Measurements from ENCODE around the gene TSGA10. TPM values are rescaled to one million over a fixed set of nuclear protein-coding genes. Genes with fewer than 3 reads are reported as not detected.
"Not testable (repeated sequence)": the region's sequence is repeated elsewhere in the genome, so short reads cannot be mapped to it uniquely, and the experiment has no call there.

The TSGA10 gene
- total RNA-seq, 1 donor from 2014 or later: 3.0 TPM

- Mint-ChIP-seq H3K9me3 (no peaks in the 10 kb centered on the region), H3K36me3 (ENCODE audit: low read depth) (no peaks in the 10 kb centered on the region), H3K4me1 (ENCODE audit: low read depth) (peaks cover 10% of the 10 kb centered on the region), H3K27me3 (ENCODE audit: insufficient read depth) (peaks cover 14% of the 10 kb centered on the region), H3K27ac (peak overlapping the region; percentile 65), H3K4me3 (peak overlapping the region; percentile 96)
- intact Hi-C loops (cut with micrococcal nuclease): loop anchor here (1.0 to 5.0 kb wide), 6 partner anchors 14 to 1478 kb away; partner anchors contain the start of genes ACTR1B, LIPT1, MITD1 and MRPL30
- DNase-seq (ENCODE audit: low spot score): no peak
Measured at GRCh38 chr2:99140860-99141109, 14.0 kb downstream of the TSGA10 start.

- intact Hi-C loops (cut with micrococcal nuclease): loop anchor here (2.0 to 5.0 kb wide), 2 partner anchors 73 to 1478 kb away; partner anchors contain the start of gene ACTR1B
- Mint-ChIP-seq H3K36me3 (ENCODE audit: low read depth) (no peaks in the 10 kb centered on the region), H3K4me1 (ENCODE audit: low read depth) (peaks cover 10% of the 10 kb centered on the region), H3K27ac (peak overlapping the region; percentile 65), H3K27me3 (ENCODE audit: insufficient read depth) (peaks cover 14% of the 10 kb centered on the region), H3K9me3 (no peaks in the 10 kb centered on the region), H3K4me3 (peak overlapping the region; percentile 96)
- DNase-seq (ENCODE audit: low spot score): no peak
Measured at GRCh38 chr2:99140056-99140859, 14.5 kb downstream of the TSGA10 start.

GRCh38 chr2:99139003-99139402 lies 15.7 kb downstream of the TSGA10 start:
- H3K27me3 Mint-ChIP-seq (ENCODE audit: insufficient read depth): peaks cover 14% of the 10 kb centered on the region
- H3K4me3 Mint-ChIP-seq: no peak overlapping the region
- H3K9me3 Mint-ChIP-seq: peaks cover 3% of the 10 kb centered on the region
- peaks cover 10% of the 10 kb centered on the region for H3K4me1 Mint-ChIP-seq (ENCODE audit: low read depth)
- no peak overlapping the region for H3K27ac Mint-ChIP-seq
- DNase-seq (ENCODE audit: low spot score): no peak
- H3K36me3 Mint-ChIP-seq (ENCODE audit: low read depth): no peaks in the 10 kb centered on the region
- intact Hi-C loops (cut with micrococcal nuclease): no loop called here

GRCh38 chr2:99135044-99135556 lies 19.6 kb downstream of the TSGA10 start:
- H3K4me3 Mint-ChIP-seq; intact Hi-C loops (cut with micrococcal nuclease); H3K27ac Mint-ChIP-seq: not testable (repeated sequence)

GRCh38 chr2:99127981-99128380 lies 26.8 kb downstream of the TSGA10 start:
- Mint-ChIP-seq H3K9me3 (peaks cover 17% of the 10 kb centered on the region), H3K27ac (no peak overlapping the region), H3K36me3 (ENCODE audit: low read depth) (peaks cover 1% of the 10 kb centered on the region), H3K4me1 (ENCODE audit: low read depth) (no peaks in the 10 kb centered on the region), H3K4me3 (no peak overlapping the region), H3K27me3 (ENCODE audit: insufficient read depth) (peaks cover 3% of the 10 kb centered on the region)
- DNase-seq (ENCODE audit: low spot score): no peak
- intact Hi-C loops (cut with micrococcal nuclease): no loop called here

More at GRCh38 chr2:99135044-99135556, 19.6 kb downstream of the TSGA10 start:
- not testable (repeated sequence) for H3K36me3 Mint-ChIP-seq (ENCODE audit: low read depth); H3K4me1 Mint-ChIP-seq (ENCODE audit: low read depth); DNase-seq (ENCODE audit: low spot score)
- Mint-ChIP-seq H3K27me3 (ENCODE audit: insufficient read depth) (peaks cover 15% of the 10 kb centered on the region), H3K9me3 (peaks cover 28% of the 10 kb centered on the region)

GRCh38 chr2:99112617-99113016 lies 42.1 kb downstream of the TSGA10 start:
- Mint-ChIP-seq H3K27me3 (ENCODE audit: insufficient read depth) (peaks cover 4% of the 10 kb centered on the region), H3K9me3 (no peaks in the 10 kb centered on the region), H3K36me3 (ENCODE audit: low read depth) (no peaks in the 10 kb centered on the region), H3K4me3 (no peak overlapping the region), H3K4me1 (ENCODE audit: low read depth) (no peaks in the 10 kb centered on the region), H3K27ac (no peak overlapping the region)
- intact Hi-C loops (cut with micrococcal nuclease): no loop called here
- no peak for DNase-seq (ENCODE audit: low spot score)

- H3K4me3 Mint-ChIP-seq: no peak overlapping the region
- intact Hi-C loops (cut with micrococcal nuclease): no loop called here
- peaks cover 4% of the 10 kb centered on the region for H3K27me3 Mint-ChIP-seq (ENCODE audit: insufficient read depth)
- H3K9me3 Mint-ChIP-seq: no peaks in the 10 kb centered on the region
- H3K36me3 Mint-ChIP-seq (ENCODE audit: low read depth): no peaks in the 10 kb centered on the region
- DNase-seq (ENCODE audit: low spot score): no peak
- no peak overlapping the region for H3K27ac Mint-ChIP-seq
- H3K4me1 Mint-ChIP-seq (ENCODE audit: low read depth): no peaks in the 10 kb centered on the region
Measured at GRCh38 chr2:99111945-99112344, 42.8 kb downstream of the TSGA10 start.

- Mint-ChIP-seq H3K27me3 (ENCODE audit: insufficient read depth) (peaks cover 4% of the 10 kb centered on the region), H3K4me3 (no peak overlapping the region), H3K27ac (no peak overlapping the region), H3K9me3 (no peaks in the 10 kb centered on the region), H3K4me1 (ENCODE audit: low read depth) (no peaks in the 10 kb centered on the region), H3K36me3 (ENCODE audit: low read depth) (no peaks in the 10 kb centered on the region)
- intact Hi-C loops (cut with micrococcal nuclease): no loop called here
- DNase-seq (ENCODE audit: low spot score): no peak
Measured at GRCh38 chr2:99111236-99111635, 43.5 kb downstream of the TSGA10 start.

- no peak for DNase-seq (ENCODE audit: low spot score)
- no peaks in the 10 kb centered on the region for H3K36me3 Mint-ChIP-seq (ENCODE audit: low read depth)
- H3K4me3 Mint-ChIP-seq: no peak overlapping the region
Measured at GRCh38 chr2:99106913-99107312, 47.8 kb downstream of the TSGA10 start.

GRCh38 chr2:99104006-99104405 lies 50.7 kb downstream of the TSGA10 start:
- H3K36me3 Mint-ChIP-seq (ENCODE audit: low read depth): no peaks in the 10 kb centered on the region
- H3K9me3 Mint-ChIP-seq: no peaks in the 10 kb centered on the region
- intact Hi-C loops (cut with micrococcal nuclease): no loop called here
- peaks cover 9% of the 10 kb centered on the region for H3K4me1 Mint-ChIP-seq (ENCODE audit: low read depth)
- H3K27ac Mint-ChIP-seq: no peak overlapping the region
- DNase-seq (ENCODE audit: low spot score): no peak
- no peaks in the 10 kb centered on the region for H3K27me3 Mint-ChIP-seq (ENCODE audit: insufficient read depth)
- H3K4me3 Mint-ChIP-seq: no peak overlapping the region

More at GRCh38 chr2:99106913-99107312, 47.8 kb downstream of the TSGA10 start:
- H3K9me3 Mint-ChIP-seq: no peaks in the 10 kb centered on the region
- no peak overlapping the region for H3K27ac Mint-ChIP-seq
- no peaks in the 10 kb centered on the region for H3K27me3 Mint-ChIP-seq (ENCODE audit: insufficient read depth)
- intact Hi-C loops (cut with micrococcal nuclease): no loop called here
- peaks cover 2% of the 10 kb centered on the region for H3K4me1 Mint-ChIP-seq (ENCODE audit: low read depth)

- H3K9me3 Mint-ChIP-seq: no peaks in the 10 kb centered on the region
- H3K4me3 Mint-ChIP-seq: no peak overlapping the region
- no peaks in the 10 kb centered on the region for H3K36me3 Mint-ChIP-seq (ENCODE audit: low read depth)
- H3K4me1 Mint-ChIP-seq (ENCODE audit: low read depth): peaks cover 9% of the 10 kb centered on the region
- H3K27ac Mint-ChIP-seq: no peak overlapping the region
- H3K27me3 Mint-ChIP-seq (ENCODE audit: insufficient read depth): no peaks in the 10 kb centered on the region
- intact Hi-C loops (cut with micrococcal nuclease): no loop called here
- no peak for DNase-seq (ENCODE audit: low spot score)
Measured at GRCh38 chr2:99101697-99102096, 53.0 kb downstream of the TSGA10 start.

- H3K4me3 Mint-ChIP-seq: no peak overlapping the region
- intact Hi-C loops (cut with micrococcal nuclease): no loop called here
- peaks cover 6% of the 10 kb centered on the region for H3K27me3 Mint-ChIP-seq (ENCODE audit: insufficient read depth)
- no peak overlapping the region for H3K27ac Mint-ChIP-seq
- peaks cover 6% of the 10 kb centered on the region for H3K4me1 Mint-ChIP-seq (ENCODE audit: low read depth)
- no peak for DNase-seq (ENCODE audit: low spot score)
- peaks cover 12% of the 10 kb centered on the region for H3K9me3 Mint-ChIP-seq
- no peaks in the 10 kb centered on the region for H3K36me3 Mint-ChIP-seq (ENCODE audit: low read depth)
Measured at GRCh38 chr2:99096728-99097127, 58.0 kb downstream of the TSGA10 start.

GRCh38 chr2:99088017-99088416 lies 66.7 kb downstream of the TSGA10 start:
- DNase-seq (ENCODE audit: low spot score): no peak
- no peak overlapping the region for H3K4me3 Mint-ChIP-seq
- peaks cover 3% of the 10 kb centered on the region for H3K9me3 Mint-ChIP-seq
- no peaks in the 10 kb centered on the region for H3K36me3 Mint-ChIP-seq (ENCODE audit: low read depth)
- no peak overlapping the region for H3K27ac Mint-ChIP-seq
- intact Hi-C loops (cut with micrococcal nuclease): loop anchor here (10.0 kb wide), 1 partner anchor 247 kb away; the partner anchor contains the start of genes EIF5B and TXNDC9
- no peaks in the 10 kb centered on the region for H3K4me1 Mint-ChIP-seq (ENCODE audit: low read depth)
- H3K27me3 Mint-ChIP-seq (ENCODE audit: insufficient read depth): peaks cover 13% of the 10 kb centered on the region

All from activated T-helper 1 cell treated with anti-CD3 and anti-CD28 coated beads, Interleukin-12 subunit alpha, Interleukin-12 subunit beta, Interleukin-2, Interleukin-4 antibody, amounts not matched to agents 30 ng/mL and 10 ng/mL and 1 ng/mL, durations not matched to agents 14 hours and 24 hours and 36 hours (primary cell).